ENCODE measurements around the gene TRMT10B. TPM values are rescaled to one million over a fixed set of nuclear protein-coding genes. Genes with fewer than 3 reads are reported as not detected.
"Not testable (repeated sequence)": the region's sequence is repeated elsewhere in the genome, so short reads cannot be mapped to it uniquely, and the experiment has no call there.

Gene TRMT10B
- total RNA-seq, 1 donor from 2014 or later = 8.8 TPM

DNA sequence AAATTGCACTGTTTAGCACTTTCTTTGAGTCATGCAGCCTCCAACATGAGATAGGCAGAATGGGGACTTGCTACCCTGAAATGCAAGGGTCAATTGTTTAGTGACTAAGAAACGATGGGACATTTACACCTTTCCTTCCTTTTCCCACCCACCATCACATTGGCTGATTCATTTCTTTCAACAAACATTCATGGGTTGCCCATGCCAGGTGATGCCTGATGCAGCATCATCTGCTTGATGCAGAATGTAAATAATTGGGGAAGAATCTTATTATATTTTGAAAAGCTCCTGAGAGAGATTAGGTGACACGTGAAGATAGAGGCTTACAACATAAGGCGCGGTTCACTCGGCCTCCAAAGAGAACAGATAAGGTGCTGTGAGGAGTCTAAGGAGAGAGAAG lies 4.5 kb upstream of the TRMT10B start:
- Histone ChIP-seq H3K27me3 (ENCODE audit: low read depth) (no peaks in the 10 kb centered on the region), H3K27ac (no peak overlapping the region), H3K4me1 (peaks cover 2% of the 10 kb centered on the region), H3K36me3 (no peaks in the 10 kb centered on the region), H3K9me3 (no peaks in the 10 kb centered on the region), H3K4me3 (no peak overlapping the region)
- intact Hi-C loops (cut with DNase I) = no loop called here
- ATAC-seq (no peak), DNase-seq (no peak)
- TF ChIP-seq, protein P1, sequence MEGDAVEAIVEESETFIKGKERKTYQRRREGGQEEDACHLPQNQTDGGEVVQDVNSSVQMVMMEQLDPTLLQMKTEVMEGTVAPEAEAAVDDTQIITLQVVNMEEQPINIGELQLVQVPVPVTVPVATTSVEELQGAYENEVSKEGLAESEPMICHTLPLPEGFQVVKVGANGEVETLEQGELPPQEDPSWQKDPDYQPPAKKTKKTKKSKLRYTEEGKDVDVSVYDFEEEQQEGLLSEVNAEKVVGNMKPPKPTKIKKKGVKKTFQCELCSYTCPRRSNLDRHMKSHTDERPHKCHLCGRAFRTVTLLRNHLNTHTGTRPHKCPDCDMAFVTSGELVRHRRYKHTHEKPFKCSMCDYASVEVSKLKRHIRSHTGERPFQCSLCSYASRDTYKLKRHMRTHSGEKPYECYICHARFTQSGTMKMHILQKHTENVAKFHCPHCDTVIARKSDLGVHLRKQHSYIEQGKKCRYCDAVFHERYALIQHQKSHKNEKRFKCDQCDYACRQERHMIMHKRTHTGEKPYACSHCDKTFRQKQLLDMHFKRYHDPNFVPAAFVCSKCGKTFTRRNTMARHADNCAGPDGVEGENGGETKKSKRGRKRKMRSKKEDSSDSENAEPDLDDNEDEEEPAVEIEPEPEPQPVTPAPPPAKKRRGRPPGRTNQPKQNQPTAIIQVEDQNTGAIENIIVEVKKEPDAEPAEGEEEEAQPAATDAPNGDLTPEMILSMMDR (IDR thresholded peaks at IDR 0.05) = no peak

DNA sequence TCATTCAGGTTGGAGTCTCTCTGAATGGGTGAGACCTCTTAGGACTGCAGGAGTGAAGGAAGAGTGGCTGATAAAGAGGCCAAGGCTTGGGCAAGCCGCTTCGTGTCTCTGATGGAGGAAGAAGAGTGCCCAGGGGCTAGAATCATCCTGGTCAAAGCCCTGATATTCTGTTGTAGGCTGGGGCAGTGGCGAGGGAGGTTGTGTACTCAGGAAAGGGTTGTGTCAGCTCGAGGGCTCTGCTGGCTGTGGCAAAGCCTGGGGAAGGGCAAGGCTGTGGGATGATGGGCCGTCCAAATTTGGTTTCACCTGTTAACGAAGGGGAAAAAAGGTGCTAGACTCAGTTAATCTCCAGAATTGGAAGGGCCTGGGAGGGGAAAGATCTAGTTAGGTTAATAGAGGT lies 2.4 kb upstream of the TRMT10B start:
- H3K4me1 ChIP-seq = peaks cover 16% of the 10 kb centered on the region
- H3K4me3 ChIP-seq = no peak overlapping the region
- intact Hi-C loops (cut with DNase I) = no loop called here
- H3K27ac ChIP-seq = no peak overlapping the region
- H3K27me3 ChIP-seq (ENCODE audit: low read depth) = no peaks in the 10 kb centered on the region
- H3K9me3 ChIP-seq = no peaks in the 10 kb centered on the region
- H3K36me3 ChIP-seq = no peaks in the 10 kb centered on the region
- DNase-seq (no peak), ATAC-seq (no peak)
- TF ChIP-seq, protein P1 (IDR thresholded peaks at IDR 0.05) = no peak

DNA sequence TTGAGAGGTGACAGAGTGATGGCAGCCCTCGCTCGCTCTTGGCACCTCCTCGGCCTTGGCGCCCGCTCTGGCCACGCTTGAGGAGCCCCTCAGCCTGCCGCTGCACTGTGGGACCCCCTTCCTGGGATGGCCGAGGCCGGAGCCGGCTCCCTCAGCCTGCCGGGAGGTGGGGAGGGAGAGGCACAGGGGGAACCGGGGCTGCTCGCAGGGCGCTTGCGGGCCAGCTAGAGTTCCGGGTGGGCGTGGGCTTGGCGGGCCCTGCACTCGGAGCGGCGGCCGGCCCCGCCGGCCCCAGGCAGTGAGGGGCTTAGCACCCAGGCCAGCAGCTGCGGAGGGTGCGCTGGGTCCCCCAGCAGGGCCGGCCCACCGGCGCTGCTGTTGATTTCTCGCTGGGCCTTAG lies 1.9 kb upstream of the TRMT10B start:
- H3K9me3 ChIP-seq; DNase-seq; H3K36me3 ChIP-seq; ATAC-seq; H3K27me3 ChIP-seq (ENCODE audit: low read depth); H3K27ac ChIP-seq; intact Hi-C loops (cut with DNase I); H3K4me3 ChIP-seq: not testable (repeated sequence)
- peaks cover 16% of the 10 kb centered on the region for H3K4me1 ChIP-seq

DNA sequence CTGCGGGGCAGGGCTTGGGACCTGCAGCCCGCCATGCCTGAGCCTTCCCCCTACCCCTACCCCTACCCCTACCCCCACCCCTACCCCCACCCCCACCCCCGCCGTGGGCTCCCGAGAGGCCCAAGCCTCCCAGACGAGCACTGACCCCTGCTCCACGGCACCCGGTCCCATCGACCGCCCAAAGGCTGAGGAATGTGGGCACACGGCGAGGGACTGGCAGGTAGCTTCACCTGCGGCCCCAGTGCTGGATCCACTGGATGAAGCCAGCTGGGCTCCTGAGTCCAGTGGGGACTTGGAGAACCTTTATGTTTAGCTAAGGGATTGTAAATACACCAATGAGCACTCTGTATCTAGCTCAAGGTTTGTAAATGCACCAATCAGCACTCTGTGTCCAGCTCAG lies 1.5 kb upstream of the TRMT10B start:
- intact Hi-C loops (cut with DNase I); DNase-seq; ATAC-seq; H3K9me3 ChIP-seq; H3K27me3 ChIP-seq (ENCODE audit: low read depth); H3K4me3 ChIP-seq; H3K36me3 ChIP-seq; H3K27ac ChIP-seq: not testable (repeated sequence)
- H3K4me1 ChIP-seq = peaks cover 16% of the 10 kb centered on the region

DNA sequence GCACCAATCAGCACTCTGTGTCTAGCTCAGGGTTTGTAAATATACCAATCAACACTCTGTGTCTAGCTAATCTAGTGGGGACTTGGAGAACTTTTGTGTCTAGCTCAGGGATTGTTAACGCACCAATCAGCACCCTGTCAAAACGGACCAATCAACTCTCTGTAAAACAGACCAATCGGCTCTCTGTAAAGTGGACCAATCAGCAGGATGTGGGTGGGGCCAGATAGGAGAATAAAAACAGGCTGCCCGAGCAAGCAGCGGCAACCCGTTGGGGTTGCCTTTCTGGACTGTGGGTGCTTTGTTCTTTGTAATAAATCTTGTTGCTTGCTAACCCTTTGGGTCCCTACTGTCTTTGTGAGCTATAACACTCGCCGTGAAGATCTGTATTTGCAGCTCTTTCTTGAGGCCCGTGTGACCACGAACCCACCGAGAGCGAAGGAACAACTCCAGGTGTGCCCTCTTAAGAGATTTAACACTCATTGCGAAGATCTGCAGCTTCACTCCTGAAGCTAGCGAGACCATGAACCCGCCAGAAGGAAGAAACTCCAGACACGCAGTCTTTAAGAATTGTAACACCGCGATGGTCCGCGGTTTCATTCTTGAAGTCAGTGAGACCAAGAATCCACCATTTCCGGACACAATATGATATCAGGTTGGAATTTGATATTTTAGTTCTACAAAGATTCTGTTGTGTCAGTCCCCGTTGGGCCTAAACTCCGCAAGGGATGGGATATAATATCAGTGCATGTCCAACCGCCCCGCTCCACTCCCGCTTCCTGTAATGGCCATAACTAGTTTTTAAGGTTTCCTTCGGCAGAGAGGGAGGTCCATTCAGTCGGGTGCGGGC lies 740 bp upstream of the TRMT10B start:
- Histone ChIP-seq H3K4me3 (peak overlapping the region; percentile 84), H3K27me3 (ENCODE audit: low read depth) (no peaks in the 10 kb centered on the region), H3K9me3 (no peaks in the 10 kb centered on the region), H3K27ac (peak overlapping the region; percentile 87), H3K36me3 (no peaks in the 10 kb centered on the region), H3K4me1 (peaks cover 16% of the 10 kb centered on the region)
- ATAC-seq = no peak
- DNase-seq = no peak
- intact Hi-C loops (cut with DNase I) = no loop called here
- TF ChIP-seq, protein P1 (IDR thresholded peaks at IDR 0.05) = no peak

DNA sequence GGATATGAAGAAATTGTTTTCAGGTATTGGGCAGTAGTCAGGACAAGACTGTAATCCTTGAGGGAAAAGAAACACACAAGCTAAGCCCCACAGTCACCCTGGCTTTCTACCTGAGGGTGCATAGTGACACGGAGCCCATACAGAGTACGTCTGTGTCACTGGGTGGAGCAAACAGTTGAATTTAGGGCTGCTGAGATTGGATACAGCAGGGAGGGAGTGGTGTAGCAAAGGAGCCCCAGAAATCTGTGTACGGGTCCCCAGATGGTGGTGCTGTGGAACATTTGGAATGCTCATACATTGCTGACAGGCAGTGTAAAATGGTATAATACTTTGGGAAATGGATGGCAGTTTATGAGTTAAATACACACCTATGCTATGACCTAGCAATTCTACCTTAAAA lies 5.1 kb downstream of the TRMT10B start:
- no peak overlapping the region for H3K4me3 ChIP-seq
- ATAC-seq (no peak), DNase-seq (no peak)
- no peaks in the 10 kb centered on the region for H3K9me3 ChIP-seq
- TF ChIP-seq, protein P1 (IDR thresholded peaks at IDR 0.05) = no peak
- no peak overlapping the region for H3K27ac ChIP-seq
- intact Hi-C loops (cut with DNase I) = no loop called here
- peaks cover 7% of the 10 kb centered on the region for H3K36me3 ChIP-seq
- H3K27me3 ChIP-seq (ENCODE audit: low read depth) = no peaks in the 10 kb centered on the region
- peaks cover 16% of the 10 kb centered on the region for H3K4me1 ChIP-seq

All from lower lobe of right lung (tissue), 2 donors.